H1 (cell line): ENCODE results near the gene DIS3L. TPM values are rescaled to one million over a fixed set of nuclear protein-coding genes. Genes with fewer than 3 reads are reported as not detected.
A peak's percentile ranks its signal among the peaks of the same experiment; 100 is the strongest.

ENCODE experiments used
- ASH2L ChIP-seq: fragments of 200-600, 300-600 bp; sonication (generic); IDR thresholded peaks from one replicate; pipeline ENCODE4 v1.7.1; 2017; ENCODE audit warnings: low read length
- CBX5 ChIP-seq: fragments of 300-800, 300-1000 bp; sonication (generic); IDR thresholded peaks from 2 replicates; pipeline ENCODE4 v1.7.1; 2016; ENCODE audit warnings: antibody characterized with exemption, low read length, low read depth
- JUN ChIP-seq: IDR thresholded peaks from 2 replicates; pipeline ENCODE4 v1.6.1; 2011; ENCODE audit warnings: low read depth, mild to moderate bottlenecking, improper control_type of control experiment, low read length
- KDM1A ChIP-seq: fragments of 200-600, 300-600 bp; sonication (generic); IDR thresholded peaks from 2 replicates; pipeline ENCODE4 v1.7.1; 2016; ENCODE audit warnings: mild to moderate bottlenecking, low read length, borderline replicate concordance
- MAFK ChIP-seq: IDR thresholded peaks from 2 replicates; pipeline ENCODE4 v1.6.1; 2012; ENCODE audit warnings: low read depth, mild to moderate bottlenecking, improper control_type of control experiment, low read length
- PHF8 ChIP-seq: fragments of 200-600 bp; sonication (generic); conservative IDR thresholded peaks from 2 replicates; pipeline ENCODE4 v1.7.1; 2012; ENCODE audit warnings: low read depth, mild to moderate bottlenecking, inconsistent platforms, low read length, moderate library complexity
- POU5F1 ChIP-seq: IDR thresholded peaks from 2 replicates; pipeline ENCODE4 v1.6.1; 2011; ENCODE audit warnings: low read depth, mild to moderate bottlenecking, low read length, moderate library complexity
- RAD21 ChIP-seq, 2 experiments: IDR thresholded peaks in 1 of 2; conservative IDR thresholded peaks in 1 of 2; 2 replicates each; pipeline ENCODE4 v1.6.1; 2011; ENCODE audit warnings: low read depth in 2 of 2, low read length in 2 of 2, improper control_type of control experiment in 1 of 2, inconsistent platforms in 1 of 2, mild to moderate bottlenecking in 1 of 2, moderate library complexity in 1 of 2
- SIN3A ChIP-seq, 2 experiments: IDR thresholded peaks in 1 of 2; conservative IDR thresholded peaks in 1 of 2; 2 replicates each; pipeline ENCODE4 v1.6.1; 2011 to 2012; ENCODE audit warnings: low read length in 2 of 2, improper control_type of control experiment in 1 of 2, low read depth in 1 of 2, mild to moderate bottlenecking in 1 of 2
- SIRT6 ChIP-seq: IDR thresholded peaks from one replicate; pipeline ENCODE4 v1.7.1; 2012; ENCODE audit warnings: low read length, inconsistent platforms
- SP2 ChIP-seq: IDR thresholded peaks from 2 replicates; pipeline ENCODE4 v1.6.1; 2012; ENCODE audit warnings: mild to moderate bottlenecking, low read length, inconsistent platforms
- SUZ12 ChIP-seq: fragments of 200-600 bp; sonication (generic); IDR thresholded peaks from 2 replicates; pipeline ENCODE4 v1.6.1; 2012; ENCODE audit warnings: mild to moderate bottlenecking, inconsistent platforms, low read length, moderate library complexity, mixed read lengths
- TAF1 ChIP-seq: IDR thresholded peaks from 2 replicates; pipeline ENCODE4 v1.6.1; 2011; ENCODE audit warnings: mild to moderate bottlenecking, low read depth, low read length
- TAF7 ChIP-seq: optimal IDR thresholded peaks from 2 replicates; pipeline ENCODE3; 2011; ENCODE audit warnings: low read depth, mild to moderate bottlenecking, inconsistent platforms, low read length, moderate library complexity, borderline replicate concordance
- TEAD4 ChIP-seq: IDR thresholded peaks from 2 replicates; pipeline ENCODE4 v1.6.1; 2012; ENCODE audit warnings: low read depth, low read length, inconsistent platforms, mixed read lengths
- polyA plus RNA-seq, 7 experiments: library from polyadenylated mRNA; depleted of rRNA in 3 of 7; stranded (reverse) in 5 of 7; unstranded in 2 of 7; fragments of >200 nt in 5 of 7; fragments of 200-250 nt in 2 of 7; gene quantifications; 1 replicate in 5 of 7; 2 replicates in 1 of 7; 4 replicates in 1 of 7; pipeline versions ENCODE4 v1.2.1 to v1.2.3, GENCODE V29; 2011 to 2013; ENCODE audit warnings: missing spikeins in 2 of 7, mixed read lengths in 2 of 7
- total RNA-seq: library from RNA; stranded (reverse); fragmentation: NEBNext Ultra II Directional; extraction: Animal tissue kit (Norgen Biotek cat#: 25700); gene quantifications from 2 replicates; pipeline ENCODE4 v1.2.1, GENCODE V29; 2021

DIS3L gene
- total and polyA plus RNA-seq, 2 of the 8 experiments (the other 6 are each of a cell fraction or from before 2014, with no cell fraction given): 8.7 to 25.0 TPM

GRCh38 chr15:66253418-66254088 is 39.8 kb upstream of the DIS3L start, which contains the start of gene MEGF11 (continued):
- TF ChIP-seq CBX5 (no peak), TEAD4 (peak; percentile 10; the same call in 1 of the 2 replicates), ASH2L (peak; percentile 87), TAF1 (peak; percentile 64; the same call in 1 of the 2 replicates), PHF8 (peak; percentile 26; the same call in 1 of the 2 replicates), SP2 (no peak), MAFK (no peak), KDM1A (peak; percentile 15; the same call in 1 of the 2 replicates), SIN3A (conservative IDR thresholded peaks at IDR 0.05 in 1 of 2, IDR thresholded peaks at IDR 0.05 in 1 of 2; ENCODE audit: low read depth in 1 of 2, low read length in 2 of 2) (0 out of 4 replicates have a peak, but pooled peaks have one; percentile 25 to 81), TAF7 (no peak), SUZ12 (no peak), RAD21 (IDR thresholded peaks at IDR 0.05 in 1 of 2, conservative IDR thresholded peaks at IDR 0.05 in 1 of 2; ENCODE audit: low read depth in 2 of 2, low read length in 2 of 2) (no peak), JUN (no peak), POU5F1 (no peak), SIRT6 (no peak)
